MM.1S (cell line): ENCODE results near the gene TMEM258.

Experiments
- DNase-seq: peaks from one replicate; pipeline ENCODE4 v3.0.0-alpha.2; 2015
- H2AFZ ChIP-seq: fragments of 300-600 bp; sonication (generic); 2 replicates; pipeline ENCODE4 v1.6.0; 2016; ENCODE audit warnings: antibody characterized with exemption, low read length
- H3F3A ChIP-seq: fragments of 300-600 bp; sonication (generic); 2 replicates; pipeline ENCODE4 v1.6.1; 2016; ENCODE audit warnings: mild to moderate bottlenecking, antibody characterized with exemption, low read length, moderate library complexity, mixed read lengths; ENCODE audit not compliant: insufficient read depth
- H3K27ac ChIP-seq: fragments of 300-600 bp; sonication (generic); 2 replicates; pipeline ENCODE4 v1.5.1; 2016; ENCODE audit warnings: mild to moderate bottlenecking, low read length
- H3K27me3 ChIP-seq: fragments of 300-600 bp; sonication (generic); replicated peaks from 2 replicates; pipeline ENCODE4 v1.6.0; 2016; ENCODE audit warnings: low read length; ENCODE audit not compliant: insufficient read depth
- H3K36me3 ChIP-seq: fragments of 300-600 bp; sonication (generic); replicated peaks from 2 replicates; pipeline ENCODE4 v1.6.1; 2016; ENCODE audit warnings: mild to moderate bottlenecking, low read length, mixed read lengths; ENCODE audit not compliant: insufficient read depth
- H3K4me1 ChIP-seq: fragments of 300-600 bp; sonication (generic); 2 replicates; pipeline ENCODE4 v1.6.1; 2016; ENCODE audit warnings: low read length, mixed read lengths
- H3K4me2 ChIP-seq: fragments of 300-600 bp; sonication (generic); 2 replicates; pipeline ENCODE4 v1.6.0; 2016; ENCODE audit warnings: low read depth, low read length
- H3K4me3 ChIP-seq: fragments of 300-600 bp; sonication (generic); 2 replicates; pipeline ENCODE4 v1.5.1; 2016; ENCODE audit warnings: low read length, mixed read lengths
- H3K79me2 ChIP-seq: fragments of 300-600 bp; sonication (generic); 2 replicates; pipeline ENCODE4 v1.6.1; 2016; ENCODE audit warnings: mixed run types, low read length, mixed read lengths
- H3K9ac ChIP-seq: fragments of 300-600 bp; sonication (generic); 2 replicates; pipeline ENCODE4 v1.6.1; 2016; ENCODE audit warnings: low read length, mixed read lengths
- H3K9me2 ChIP-seq: fragments of 300-600 bp; sonication (generic); replicated peaks from 2 replicates; pipeline ENCODE4 v1.6.1; 2016; ENCODE audit warnings: mild to moderate bottlenecking, low read length, mixed read lengths; ENCODE audit not compliant: insufficient read depth
- H3K9me3 ChIP-seq: fragments of 300-600 bp; sonication (generic); replicated peaks from 2 replicates; pipeline ENCODE4 v1.6.1; 2016; ENCODE audit warnings: mild to moderate bottlenecking, low read length, mixed read lengths; ENCODE audit not compliant: insufficient read depth
- H4K20me1 ChIP-seq: fragments of 300-600 bp; sonication (generic); 2 replicates; pipeline ENCODE4 v1.6.1; 2016; ENCODE audit warnings: mild to moderate bottlenecking, low read length, moderate library complexity, mixed read lengths; ENCODE audit not compliant: insufficient read depth
- EZH2 ChIP-seq: fragments of 300-600 bp; sonication (generic); optimal IDR thresholded peaks from 2 replicates; pipeline ENCODE3; 2017; ENCODE audit warnings: low read depth, mild to moderate bottlenecking, antibody characterized with exemption, low read length, mixed read lengths
- EZH2phosphoT487 ChIP-seq: fragments of 300-600 bp; sonication (generic); IDR thresholded peaks from 2 replicates; pipeline ENCODE4 v1.6.1; 2018; ENCODE audit warnings: antibody characterized with exemption, low read length
- TF ChIP-seq, protein P1 (sequence below): fragments of 300-600 bp; sonication (generic); IDR thresholded peaks from 2 replicates; pipeline ENCODE4 v1.5.1; 2016; ENCODE audit warnings: antibody characterized with exemption, low read length, mixed read lengths

TMEM258 gene

DNA sequence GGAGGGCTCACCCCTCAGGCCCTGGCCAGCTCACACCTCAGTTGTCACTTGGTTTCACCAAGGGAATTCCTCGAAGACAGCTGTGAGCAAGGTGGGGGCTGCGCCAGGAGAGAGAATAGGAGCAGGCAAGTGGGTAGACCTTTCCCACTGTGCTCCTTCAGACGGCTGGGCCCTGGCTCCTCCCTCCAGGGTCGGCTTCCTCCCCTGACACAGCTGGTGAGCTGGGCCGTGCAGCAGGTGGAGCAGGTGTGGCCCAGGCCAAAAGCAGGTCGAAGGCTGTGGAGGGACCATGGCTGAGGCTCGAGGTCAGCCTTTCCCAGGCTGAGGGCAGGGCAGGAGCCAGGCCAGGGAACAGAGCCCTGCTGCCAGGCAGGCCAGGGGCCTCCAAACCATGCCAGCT is 52.4 kb downstream of the TMEM258 start:
- Histone ChIP-seq H2AFZ (no peak overlapping the region), H3K27me3 (peaks cover 85% of the 10 kb centered on the region), H4K20me1 (no peaks in the 10 kb centered on the region), H3K4me2 (no peak overlapping the region), H3K9me2 (no peaks in the 10 kb centered on the region), H3F3A (no peaks in the 10 kb centered on the region), H3K27ac (no peak overlapping the region), H3K9me3 (no peaks in the 10 kb centered on the region), H3K4me1 (no peaks in the 10 kb centered on the region), H3K9ac (no peak overlapping the region), H3K79me2 (no peaks in the 10 kb centered on the region), H3K36me3 (no peaks in the 10 kb centered on the region), H3K4me3 (no peak overlapping the region)
- no peak for TF ChIP-seq EZH2
- TF ChIP-seq, protein P1, sequence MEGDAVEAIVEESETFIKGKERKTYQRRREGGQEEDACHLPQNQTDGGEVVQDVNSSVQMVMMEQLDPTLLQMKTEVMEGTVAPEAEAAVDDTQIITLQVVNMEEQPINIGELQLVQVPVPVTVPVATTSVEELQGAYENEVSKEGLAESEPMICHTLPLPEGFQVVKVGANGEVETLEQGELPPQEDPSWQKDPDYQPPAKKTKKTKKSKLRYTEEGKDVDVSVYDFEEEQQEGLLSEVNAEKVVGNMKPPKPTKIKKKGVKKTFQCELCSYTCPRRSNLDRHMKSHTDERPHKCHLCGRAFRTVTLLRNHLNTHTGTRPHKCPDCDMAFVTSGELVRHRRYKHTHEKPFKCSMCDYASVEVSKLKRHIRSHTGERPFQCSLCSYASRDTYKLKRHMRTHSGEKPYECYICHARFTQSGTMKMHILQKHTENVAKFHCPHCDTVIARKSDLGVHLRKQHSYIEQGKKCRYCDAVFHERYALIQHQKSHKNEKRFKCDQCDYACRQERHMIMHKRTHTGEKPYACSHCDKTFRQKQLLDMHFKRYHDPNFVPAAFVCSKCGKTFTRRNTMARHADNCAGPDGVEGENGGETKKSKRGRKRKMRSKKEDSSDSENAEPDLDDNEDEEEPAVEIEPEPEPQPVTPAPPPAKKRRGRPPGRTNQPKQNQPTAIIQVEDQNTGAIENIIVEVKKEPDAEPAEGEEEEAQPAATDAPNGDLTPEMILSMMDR: no peak
- TF ChIP-seq EZH2phosphoT487: no peak
- no peak for DNase-seq

DNA sequence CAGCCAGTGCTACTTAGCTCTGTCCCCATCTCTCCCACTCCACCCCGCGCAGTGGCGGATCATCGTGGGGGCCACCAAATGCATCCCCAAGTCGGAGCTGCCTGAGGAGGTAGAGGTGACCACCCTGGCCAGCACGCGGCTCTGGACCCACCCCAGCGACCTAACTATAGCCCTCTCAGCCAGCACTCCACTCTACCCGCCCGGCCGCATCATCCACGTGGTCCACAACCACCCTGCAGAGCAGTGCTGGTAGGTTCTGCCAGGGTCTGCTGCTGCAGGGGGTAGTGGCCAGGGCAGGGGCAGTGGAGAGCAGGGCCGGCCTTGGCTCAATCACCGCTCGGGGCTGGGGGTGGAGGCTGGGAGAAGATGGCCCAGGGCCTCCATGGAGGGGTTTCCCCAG is 53.0 kb downstream of the TMEM258 start:
- H3K4me3 ChIP-seq: no peak overlapping the region
- H3K9me2 ChIP-seq: no peaks in the 10 kb centered on the region
- H3K79me2 ChIP-seq: no peaks in the 10 kb centered on the region
- TF ChIP-seq, protein P1: no peak
- TF ChIP-seq EZH2: no peak
- TF ChIP-seq EZH2phosphoT487: no peak
- no peaks in the 10 kb centered on the region for H3K36me3 ChIP-seq
- peaks cover 85% of the 10 kb centered on the region for H3K27me3 ChIP-seq
- H3K9ac ChIP-seq: no peak overlapping the region
- H2AFZ ChIP-seq: no peak overlapping the region
- H3K4me2 ChIP-seq: no peak overlapping the region
- DNase-seq: no peak
- no peaks in the 10 kb centered on the region for H4K20me1 ChIP-seq
- H3F3A ChIP-seq: no peaks in the 10 kb centered on the region
- H3K27ac ChIP-seq: no peak overlapping the region
- H3K4me1 ChIP-seq: no peaks in the 10 kb centered on the region
- no peaks in the 10 kb centered on the region for H3K9me3 ChIP-seq
